ENCODE measurements around the gene OVOL3.

DNA sequence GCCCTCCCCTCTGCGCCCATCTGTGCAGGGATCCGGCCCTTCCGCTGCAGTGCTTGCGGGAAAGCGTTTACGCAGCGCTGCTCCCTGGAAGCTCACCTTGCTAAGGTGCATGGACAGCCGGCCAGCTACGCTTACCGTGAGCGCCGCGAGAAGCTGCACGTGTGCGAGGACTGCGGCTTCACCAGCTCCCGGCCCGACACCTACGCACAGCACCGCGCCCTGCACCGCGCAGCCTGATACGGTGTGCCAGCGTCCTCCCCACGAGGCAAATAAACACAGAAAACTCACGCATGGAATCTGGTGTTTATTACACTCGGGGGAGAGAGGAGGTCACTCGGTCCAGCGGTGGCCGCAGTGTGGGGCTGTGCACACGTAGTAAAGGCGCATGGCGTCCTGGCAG lies 2.5 kb downstream of the OVOL3 start:
- TF ChIP-seq, protein P1, sequence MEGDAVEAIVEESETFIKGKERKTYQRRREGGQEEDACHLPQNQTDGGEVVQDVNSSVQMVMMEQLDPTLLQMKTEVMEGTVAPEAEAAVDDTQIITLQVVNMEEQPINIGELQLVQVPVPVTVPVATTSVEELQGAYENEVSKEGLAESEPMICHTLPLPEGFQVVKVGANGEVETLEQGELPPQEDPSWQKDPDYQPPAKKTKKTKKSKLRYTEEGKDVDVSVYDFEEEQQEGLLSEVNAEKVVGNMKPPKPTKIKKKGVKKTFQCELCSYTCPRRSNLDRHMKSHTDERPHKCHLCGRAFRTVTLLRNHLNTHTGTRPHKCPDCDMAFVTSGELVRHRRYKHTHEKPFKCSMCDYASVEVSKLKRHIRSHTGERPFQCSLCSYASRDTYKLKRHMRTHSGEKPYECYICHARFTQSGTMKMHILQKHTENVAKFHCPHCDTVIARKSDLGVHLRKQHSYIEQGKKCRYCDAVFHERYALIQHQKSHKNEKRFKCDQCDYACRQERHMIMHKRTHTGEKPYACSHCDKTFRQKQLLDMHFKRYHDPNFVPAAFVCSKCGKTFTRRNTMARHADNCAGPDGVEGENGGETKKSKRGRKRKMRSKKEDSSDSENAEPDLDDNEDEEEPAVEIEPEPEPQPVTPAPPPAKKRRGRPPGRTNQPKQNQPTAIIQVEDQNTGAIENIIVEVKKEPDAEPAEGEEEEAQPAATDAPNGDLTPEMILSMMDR (IDR thresholded peaks at IDR 0.05): no peak
- TF ChIP-seq POLR2A (IDR thresholded peaks at IDR 0.05) (no peak), EP300 (IDR thresholded peaks at IDR 0.05) (no peak)
